SK-N-SH (cell line): ENCODE results near the gene STAT1. TPM values are rescaled to one million over a fixed set of nuclear protein-coding genes. Genes with fewer than 3 reads are reported as not detected.
A peak's percentile ranks its signal among the peaks of the same experiment; 100 is the strongest.

ENCODE experiments used
- CHD2 ChIP-seq: fragments of 150-350 bp; IDR thresholded peaks from 2 replicates; pipeline ENCODE4 v1.6.1; 2018; ENCODE audit warnings: low read length; ENCODE audit not compliant: partially characterized antibody
- ELF1 ChIP-seq: IDR thresholded peaks from 2 replicates; pipeline ENCODE4 v1.4.0; 2012
- EP300 ChIP-seq, 2 experiments: IDR thresholded peaks; 2 replicates each; pipeline versions ENCODE4 v1.4.0 to v1.6.1; 2012; ENCODE audit warnings: borderline replicate concordance in 1 of 2, low read depth in 1 of 2, low read length in 1 of 2
- EZH2phosphoT487 ChIP-seq: fragments of 200-600 bp; sonication (generic); IDR thresholded peaks from 2 replicates; pipeline ENCODE4 v1.6.1; 2017; ENCODE audit warnings: low read depth, mixed run types, mild to moderate bottlenecking, antibody characterized with exemption, moderate library complexity, borderline replicate concordance
- FOSL2 ChIP-seq: IDR thresholded peaks from 2 replicates; pipeline ENCODE4 v1.4.0; 2012; ENCODE audit warnings: low read depth, mild to moderate bottlenecking, moderate library complexity, borderline replicate concordance
- FOXM1 ChIP-seq: IDR thresholded peaks from 2 replicates; pipeline ENCODE4 v1.4.0; 2012; ENCODE audit warnings: low read depth, mild to moderate bottlenecking
- GATA2 ChIP-seq: sonication (generic); formaldehyde crosslinking; IDR thresholded peaks from 2 replicates; pipeline ENCODE4 v1.5.0; 2020; ENCODE audit warnings: mild to moderate bottlenecking, missing genetic modification reagents
- MEF2A ChIP-seq: IDR thresholded peaks from 2 replicates; pipeline ENCODE4 v1.4.0; 2012; ENCODE audit warnings: low read depth, borderline replicate concordance
- MXI1 ChIP-seq: IDR thresholded peaks from 2 replicates; pipeline ENCODE4 v1.6.1; 2012; ENCODE audit warnings: mild to moderate bottlenecking, low read depth, low read length, improper control_type of control experiment
- NRF1 ChIP-seq: IDR thresholded peaks from 2 replicates; pipeline ENCODE4 v1.6.1; 2012; ENCODE audit warnings: low read depth, mild to moderate bottlenecking, low read length
- RCOR1 ChIP-seq: fragments of 150-350 bp; IDR thresholded peaks from 2 replicates; pipeline ENCODE4 v1.6.1; 2017; ENCODE audit warnings: antibody characterized with exemption, low read length
- RXRA ChIP-seq: IDR thresholded peaks from 2 replicates; pipeline ENCODE4 v1.4.0; 2012; ENCODE audit warnings: low read depth, mild to moderate bottlenecking, borderline replicate concordance
- SMC3 ChIP-seq: IDR thresholded peaks from 2 replicates; pipeline ENCODE4 v1.6.1; 2012; ENCODE audit warnings: low read depth, low read length, improper control_type of control experiment
- TCF12 ChIP-seq: IDR thresholded peaks from 2 replicates; pipeline ENCODE4 v1.4.0; 2012
- TEAD4 ChIP-seq: IDR thresholded peaks from 2 replicates; pipeline ENCODE4 v1.4.0; 2012; ENCODE audit warnings: mild to moderate bottlenecking, borderline replicate concordance; ENCODE audit not compliant: insufficient read depth
- YY1 ChIP-seq: IDR thresholded peaks from 2 replicates; pipeline ENCODE4 v1.4.0; 2012; ENCODE audit warnings: low read depth, mild to moderate bottlenecking
- polyA plus RNA-seq, 3 experiments: library from polyadenylated mRNA; depleted of rRNA; stranded (reverse); fragments of >200 nt; gene quantifications; 2 replicates each; pipeline ENCODE4 v1.2.3, GENCODE V29; 2012
- TF ChIP-seq, protein P1 (sequence below): fragments of 150-350 bp; IDR thresholded peaks from 2 replicates; pipeline ENCODE4 v1.6.1; 2016; ENCODE audit warnings: mild to moderate bottlenecking, low read depth, low read length
- TF ChIP-seq, protein P2 (sequence below): fragments of 150-350 bp; IDR thresholded peaks from 2 replicates; pipeline ENCODE4 v1.6.1; 2017; ENCODE audit warnings: antibody characterized with exemption, low read length, low read depth, borderline replicate concordance
- TF ChIP-seq, protein P3 (sequence below): IDR thresholded peaks from 2 replicates; pipeline ENCODE4; 2012
- TF ChIP-seq, protein P4 (sequence below): fragments of 200-600 bp; sonication (generic); IDR thresholded peaks from 2 replicates; pipeline ENCODE4 v1.6.1; 2017; ENCODE audit warnings: antibody characterized with exemption, mild to moderate bottlenecking, moderate library complexity

Gene STAT1
- polyA plus RNA-seq, 1 of the 3 experiments (the other 2 are of a cell fraction) = 22.1 TPM

DNA sequence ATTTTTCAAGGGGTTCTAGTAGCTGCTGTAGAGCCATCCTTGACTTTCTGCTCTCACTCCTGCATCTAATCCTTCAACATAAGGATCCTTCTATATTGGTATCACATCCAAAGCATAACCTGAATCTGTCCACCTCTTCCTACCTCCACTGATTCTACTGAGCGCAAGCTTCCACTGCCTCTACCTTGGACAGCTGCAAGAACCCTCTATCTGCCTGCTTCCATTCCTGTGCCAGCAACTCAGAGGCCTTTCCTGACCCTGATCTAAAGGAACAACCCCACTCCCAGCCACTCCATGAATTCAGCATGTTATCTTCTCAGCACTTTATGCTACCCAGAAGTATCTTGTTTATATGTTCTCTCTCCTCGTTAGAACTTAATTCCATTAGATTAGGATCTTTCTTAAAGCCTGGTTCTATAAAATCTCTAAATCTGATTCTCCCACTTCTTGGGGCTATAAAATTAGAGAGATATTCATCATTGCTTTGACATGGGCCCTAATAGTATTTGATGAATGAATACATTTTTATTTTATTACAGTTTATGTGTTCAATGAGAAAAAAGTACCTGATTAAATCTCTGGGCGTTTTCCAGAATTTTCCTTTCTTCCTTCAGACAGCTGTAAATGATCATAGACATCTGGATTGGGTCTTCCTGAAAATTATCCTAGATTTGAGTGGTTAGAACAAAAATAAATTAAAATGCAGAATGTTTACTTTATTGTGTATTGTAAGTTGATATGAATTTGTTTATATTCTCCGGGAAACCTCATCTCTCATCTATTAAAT lies 6.8 kb downstream of the STAT1 start (continued):
- TF ChIP-seq NRF1 (no peak), MEF2A (no peak), EP300 (IDR thresholded peaks at IDR 0.05; ENCODE audit: borderline replicate concordance in 1 of 2, low read depth in 1 of 2, low read length in 1 of 2) (peak in 1 of 2 experiments; percentile 81; a peak in 1 of 4 replicates), FOXM1 (no peak), SMC3 (no peak), TEAD4 (peak; percentile 18; the same call in 1 of the 2 replicates), GATA2 (CRISPR knock-in tag) (peak; percentile 91), MXI1 (no peak), RCOR1 (peak; percentile 68; the same call in 1 of the 2 replicates), FOSL2 (no peak), RXRA (no peak), TCF12 (peak; percentile 15; the same call in 1 of the 2 replicates), YY1 (no peak), ELF1 (no peak), EZH2phosphoT487 (no peak), CHD2 (peak; percentile 52)
- TF ChIP-seq, protein P1, sequence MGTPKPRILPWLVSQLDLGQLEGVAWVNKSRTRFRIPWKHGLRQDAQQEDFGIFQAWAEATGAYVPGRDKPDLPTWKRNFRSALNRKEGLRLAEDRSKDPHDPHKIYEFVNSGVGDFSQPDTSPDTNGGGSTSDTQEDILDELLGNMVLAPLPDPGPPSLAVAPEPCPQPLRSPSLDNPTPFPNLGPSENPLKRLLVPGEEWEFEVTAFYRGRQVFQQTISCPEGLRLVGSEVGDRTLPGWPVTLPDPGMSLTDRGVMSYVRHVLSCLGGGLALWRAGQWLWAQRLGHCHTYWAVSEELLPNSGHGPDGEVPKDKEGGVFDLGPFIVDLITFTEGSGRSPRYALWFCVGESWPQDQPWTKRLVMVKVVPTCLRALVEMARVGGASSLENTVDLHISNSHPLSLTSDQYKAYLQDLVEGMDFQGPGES = no peak
- TF ChIP-seq, protein P2, sequence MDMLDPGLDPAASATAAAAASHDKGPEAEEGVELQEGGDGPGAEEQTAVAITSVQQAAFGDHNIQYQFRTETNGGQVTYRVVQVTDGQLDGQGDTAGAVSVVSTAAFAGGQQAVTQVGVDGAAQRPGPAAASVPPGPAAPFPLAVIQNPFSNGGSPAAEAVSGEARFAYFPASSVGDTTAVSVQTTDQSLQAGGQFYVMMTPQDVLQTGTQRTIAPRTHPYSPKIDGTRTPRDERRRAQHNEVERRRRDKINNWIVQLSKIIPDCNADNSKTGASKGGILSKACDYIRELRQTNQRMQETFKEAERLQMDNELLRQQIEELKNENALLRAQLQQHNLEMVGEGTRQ = no peak
- TF ChIP-seq, protein P3, sequence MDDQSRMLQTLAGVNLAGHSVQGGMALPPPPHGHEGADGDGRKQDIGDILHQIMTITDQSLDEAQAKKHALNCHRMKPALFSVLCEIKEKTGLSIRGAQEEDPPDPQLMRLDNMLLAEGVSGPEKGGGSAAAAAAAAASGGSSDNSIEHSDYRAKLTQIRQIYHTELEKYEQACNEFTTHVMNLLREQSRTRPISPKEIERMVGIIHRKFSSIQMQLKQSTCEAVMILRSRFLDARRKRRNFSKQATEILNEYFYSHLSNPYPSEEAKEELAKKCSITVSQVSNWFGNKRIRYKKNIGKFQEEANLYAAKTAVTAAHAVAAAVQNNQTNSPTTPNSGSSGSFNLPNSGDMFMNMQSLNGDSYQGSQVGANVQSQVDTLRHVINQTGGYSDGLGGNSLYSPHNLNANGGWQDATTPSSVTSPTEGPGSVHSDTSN = no peak
- TF ChIP-seq, protein P4, sequence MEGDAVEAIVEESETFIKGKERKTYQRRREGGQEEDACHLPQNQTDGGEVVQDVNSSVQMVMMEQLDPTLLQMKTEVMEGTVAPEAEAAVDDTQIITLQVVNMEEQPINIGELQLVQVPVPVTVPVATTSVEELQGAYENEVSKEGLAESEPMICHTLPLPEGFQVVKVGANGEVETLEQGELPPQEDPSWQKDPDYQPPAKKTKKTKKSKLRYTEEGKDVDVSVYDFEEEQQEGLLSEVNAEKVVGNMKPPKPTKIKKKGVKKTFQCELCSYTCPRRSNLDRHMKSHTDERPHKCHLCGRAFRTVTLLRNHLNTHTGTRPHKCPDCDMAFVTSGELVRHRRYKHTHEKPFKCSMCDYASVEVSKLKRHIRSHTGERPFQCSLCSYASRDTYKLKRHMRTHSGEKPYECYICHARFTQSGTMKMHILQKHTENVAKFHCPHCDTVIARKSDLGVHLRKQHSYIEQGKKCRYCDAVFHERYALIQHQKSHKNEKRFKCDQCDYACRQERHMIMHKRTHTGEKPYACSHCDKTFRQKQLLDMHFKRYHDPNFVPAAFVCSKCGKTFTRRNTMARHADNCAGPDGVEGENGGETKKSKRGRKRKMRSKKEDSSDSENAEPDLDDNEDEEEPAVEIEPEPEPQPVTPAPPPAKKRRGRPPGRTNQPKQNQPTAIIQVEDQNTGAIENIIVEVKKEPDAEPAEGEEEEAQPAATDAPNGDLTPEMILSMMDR = no peak
